Neural cell (in vitro differentiated cells): ENCODE results near the gene MRTO4.

Source experiments
- EP300 ChIP-seq: fragments of 450-650 bp; conservative IDR thresholded peaks from 2 replicates; pipeline ENCODE4 v1.6.1; 2014; ENCODE audit warnings: antibody characterized with exemption, mild to moderate bottlenecking, moderate library complexity; ENCODE audit not compliant: poor library complexity, severe bottlenecking
- EZH2 ChIP-seq: fragments of 200-600, 300-800 bp; shearing (Covaris generic), sonication (generic); IDR thresholded peaks from 2 replicates; pipeline ENCODE4 v1.6.1; 2014; ENCODE audit warnings: antibody characterized with exemption, low read length, borderline replicate concordance, mild to moderate bottlenecking; ENCODE audit not compliant: insufficient read depth, poor library complexity, severe bottlenecking
- MXI1 ChIP-seq: fragments of 450-650 bp; conservative IDR thresholded peaks from 2 replicates; pipeline ENCODE4 v1.6.1; 2014; ENCODE audit warnings: antibody characterized with exemption, mild to moderate bottlenecking; ENCODE audit not compliant: poor library complexity, severe bottlenecking
- POLR2AphosphoS5 ChIP-seq: IDR thresholded peaks from 2 replicates; pipeline ENCODE4 v1.6.1; 2012
- RAD21 ChIP-seq: fragments of 450-650 bp; conservative IDR thresholded peaks from 2 replicates; pipeline ENCODE4 v1.6.1; 2014; ENCODE audit warnings: antibody characterized with exemption, mild to moderate bottlenecking, moderate library complexity
- SMC3 ChIP-seq: fragments of 450-650 bp; conservative IDR thresholded peaks from 2 replicates; pipeline ENCODE4 v1.6.1; 2014; ENCODE audit warnings: antibody characterized with exemption, mild to moderate bottlenecking, moderate library complexity; ENCODE audit not compliant: poor library complexity
- TAF1 ChIP-seq: IDR thresholded peaks from 2 replicates; pipeline ENCODE4 v1.6.1; 2012; ENCODE audit warnings: low read depth
- TF ChIP-seq, protein P1 (sequence below): fragments of 450-650 bp; IDR thresholded peaks from 2 replicates; pipeline ENCODE4 v1.5.1; 2014; ENCODE audit warnings: antibody characterized with exemption, mild to moderate bottlenecking, moderate library complexity; ENCODE audit not compliant: poor library complexity, severe bottlenecking
- TF ChIP-seq, protein P2 (sequence below): IDR thresholded peaks from 2 replicates; pipeline ENCODE4 v1.6.1; 2012; ENCODE audit warnings: borderline replicate concordance

DNA sequence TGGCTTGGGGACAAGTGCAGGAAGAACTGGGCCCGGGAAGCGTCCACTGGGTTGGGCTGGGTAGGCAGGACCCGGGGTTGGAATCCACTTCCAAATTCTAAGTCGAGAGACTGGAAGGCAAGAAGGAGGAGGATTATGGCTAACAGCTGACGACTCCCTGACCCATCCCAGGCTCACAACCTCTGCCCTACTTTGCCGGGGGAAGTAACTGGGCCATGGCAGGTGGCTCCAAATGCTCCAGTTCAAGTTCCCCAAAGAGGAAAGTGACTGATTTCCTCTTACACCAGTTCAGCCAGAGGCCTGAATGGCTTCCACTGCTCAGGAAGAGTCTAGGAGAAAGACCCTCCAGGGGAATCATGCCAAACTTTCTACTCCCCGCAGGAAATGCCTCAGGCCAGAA, 11.7 kb upstream of the MRTO4 start:
- TF ChIP-seq, protein P1, sequence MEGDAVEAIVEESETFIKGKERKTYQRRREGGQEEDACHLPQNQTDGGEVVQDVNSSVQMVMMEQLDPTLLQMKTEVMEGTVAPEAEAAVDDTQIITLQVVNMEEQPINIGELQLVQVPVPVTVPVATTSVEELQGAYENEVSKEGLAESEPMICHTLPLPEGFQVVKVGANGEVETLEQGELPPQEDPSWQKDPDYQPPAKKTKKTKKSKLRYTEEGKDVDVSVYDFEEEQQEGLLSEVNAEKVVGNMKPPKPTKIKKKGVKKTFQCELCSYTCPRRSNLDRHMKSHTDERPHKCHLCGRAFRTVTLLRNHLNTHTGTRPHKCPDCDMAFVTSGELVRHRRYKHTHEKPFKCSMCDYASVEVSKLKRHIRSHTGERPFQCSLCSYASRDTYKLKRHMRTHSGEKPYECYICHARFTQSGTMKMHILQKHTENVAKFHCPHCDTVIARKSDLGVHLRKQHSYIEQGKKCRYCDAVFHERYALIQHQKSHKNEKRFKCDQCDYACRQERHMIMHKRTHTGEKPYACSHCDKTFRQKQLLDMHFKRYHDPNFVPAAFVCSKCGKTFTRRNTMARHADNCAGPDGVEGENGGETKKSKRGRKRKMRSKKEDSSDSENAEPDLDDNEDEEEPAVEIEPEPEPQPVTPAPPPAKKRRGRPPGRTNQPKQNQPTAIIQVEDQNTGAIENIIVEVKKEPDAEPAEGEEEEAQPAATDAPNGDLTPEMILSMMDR = no peak
- TF ChIP-seq, protein P2, sequence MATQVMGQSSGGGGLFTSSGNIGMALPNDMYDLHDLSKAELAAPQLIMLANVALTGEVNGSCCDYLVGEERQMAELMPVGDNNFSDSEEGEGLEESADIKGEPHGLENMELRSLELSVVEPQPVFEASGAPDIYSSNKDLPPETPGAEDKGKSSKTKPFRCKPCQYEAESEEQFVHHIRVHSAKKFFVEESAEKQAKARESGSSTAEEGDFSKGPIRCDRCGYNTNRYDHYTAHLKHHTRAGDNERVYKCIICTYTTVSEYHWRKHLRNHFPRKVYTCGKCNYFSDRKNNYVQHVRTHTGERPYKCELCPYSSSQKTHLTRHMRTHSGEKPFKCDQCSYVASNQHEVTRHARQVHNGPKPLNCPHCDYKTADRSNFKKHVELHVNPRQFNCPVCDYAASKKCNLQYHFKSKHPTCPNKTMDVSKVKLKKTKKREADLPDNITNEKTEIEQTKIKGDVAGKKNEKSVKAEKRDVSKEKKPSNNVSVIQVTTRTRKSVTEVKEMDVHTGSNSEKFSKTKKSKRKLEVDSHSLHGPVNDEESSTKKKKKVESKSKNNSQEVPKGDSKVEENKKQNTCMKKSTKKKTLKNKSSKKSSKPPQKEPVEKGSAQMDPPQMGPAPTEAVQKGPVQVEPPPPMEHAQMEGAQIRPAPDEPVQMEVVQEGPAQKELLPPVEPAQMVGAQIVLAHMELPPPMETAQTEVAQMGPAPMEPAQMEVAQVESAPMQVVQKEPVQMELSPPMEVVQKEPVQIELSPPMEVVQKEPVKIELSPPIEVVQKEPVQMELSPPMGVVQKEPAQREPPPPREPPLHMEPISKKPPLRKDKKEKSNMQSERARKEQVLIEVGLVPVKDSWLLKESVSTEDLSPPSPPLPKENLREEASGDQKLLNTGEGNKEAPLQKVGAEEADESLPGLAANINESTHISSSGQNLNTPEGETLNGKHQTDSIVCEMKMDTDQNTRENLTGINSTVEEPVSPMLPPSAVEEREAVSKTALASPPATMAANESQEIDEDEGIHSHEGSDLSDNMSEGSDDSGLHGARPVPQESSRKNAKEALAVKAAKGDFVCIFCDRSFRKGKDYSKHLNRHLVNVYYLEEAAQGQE = no peak
- TF ChIP-seq TAF1 = no peak
- no peak for TF ChIP-seq POLR2AphosphoS5
- no peak for TF ChIP-seq RAD21
- TF ChIP-seq EP300 = no peak
- TF ChIP-seq SMC3 = no peak
- no peak for TF ChIP-seq MXI1
- no peak for TF ChIP-seq EZH2
